IPS-15b (cell line): ENCODE data around the gene FYN.

Experiments
- H3K27me3 ChIP-seq: one replicate; pipeline ENCODE4 v1.6.1; 2013; ENCODE audit warnings: low read length; ENCODE audit not compliant: control insufficient read depth, insufficient read depth
- H3K36me3 ChIP-seq: one replicate; pipeline ENCODE4 v1.6.1; 2013; ENCODE audit warnings: low read length; ENCODE audit not compliant: control insufficient read depth, insufficient read depth
- H3K4me1 ChIP-seq: one replicate; pipeline ENCODE4 v1.6.1; 2013; ENCODE audit warnings: mild to moderate bottlenecking, low read length; ENCODE audit not compliant: control insufficient read depth, insufficient read depth
- H3K4me3 ChIP-seq: one replicate; pipeline ENCODE4 v1.5.1; 2013; ENCODE audit warnings: low read depth, low read length
- H3K9ac ChIP-seq: one replicate; pipeline ENCODE4 v1.6.1; 2013; ENCODE audit warnings: low read depth, mild to moderate bottlenecking, low read length
- H3K9me3 ChIP-seq: one replicate; pipeline ENCODE4 v1.6.1; 2013; ENCODE audit warnings: mild to moderate bottlenecking, low read length; ENCODE audit not compliant: control insufficient read depth, insufficient read depth

FYN gene

GRCh38 chr6:111691345-111692225 is 181.7 kb downstream of the FYN start:
- Histone ChIP-seq H3K4me1 (no peaks in the 10 kb centered on the region), H3K9ac (no peak overlapping the region), H3K9me3 (no peaks in the 10 kb centered on the region), H3K4me3 (no peak overlapping the region), H3K36me3 (peaks cover 20% of the 10 kb centered on the region), H3K27me3 (no peaks in the 10 kb centered on the region)

DNA sequence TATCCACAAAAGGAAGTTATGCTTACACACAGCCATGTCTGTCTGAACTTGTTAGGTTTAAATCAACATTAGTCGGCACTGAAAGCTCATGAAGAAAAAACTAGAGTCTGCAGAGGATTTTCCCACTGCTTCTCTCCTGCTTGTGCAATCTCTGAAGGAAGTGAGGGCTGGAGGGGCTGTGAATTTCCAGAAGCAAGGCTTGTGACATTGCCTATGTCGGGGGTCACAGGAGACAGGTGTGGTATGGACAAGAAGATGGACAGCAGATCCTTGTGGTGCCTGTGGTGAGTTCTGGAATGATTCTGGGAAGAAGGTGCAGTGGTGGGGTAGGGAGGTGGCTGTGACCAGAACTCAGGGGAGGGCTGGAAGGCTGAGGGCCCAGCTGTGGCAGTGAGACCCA is 183.3 kb downstream of the FYN start:
- Histone ChIP-seq H3K9me3 (no peaks in the 10 kb centered on the region), H3K27me3 (no peaks in the 10 kb centered on the region), H3K9ac (no peak overlapping the region), H3K4me3 (no peak overlapping the region), H3K36me3 (peaks cover 20% of the 10 kb centered on the region), H3K4me1 (peaks cover 3% of the 10 kb centered on the region)

- no peaks in the 10 kb centered on the region for H3K9me3 ChIP-seq
- peaks cover 3% of the 10 kb centered on the region for H3K4me1 ChIP-seq
- no peak overlapping the region for H3K4me3 ChIP-seq
- peaks cover 20% of the 10 kb centered on the region for H3K36me3 ChIP-seq
- H3K27me3 ChIP-seq = no peaks in the 10 kb centered on the region
- no peak overlapping the region for H3K9ac ChIP-seq
Observed at GRCh38 chr6:111689419-111689818, 183.8 kb downstream of the FYN start.

DNA sequence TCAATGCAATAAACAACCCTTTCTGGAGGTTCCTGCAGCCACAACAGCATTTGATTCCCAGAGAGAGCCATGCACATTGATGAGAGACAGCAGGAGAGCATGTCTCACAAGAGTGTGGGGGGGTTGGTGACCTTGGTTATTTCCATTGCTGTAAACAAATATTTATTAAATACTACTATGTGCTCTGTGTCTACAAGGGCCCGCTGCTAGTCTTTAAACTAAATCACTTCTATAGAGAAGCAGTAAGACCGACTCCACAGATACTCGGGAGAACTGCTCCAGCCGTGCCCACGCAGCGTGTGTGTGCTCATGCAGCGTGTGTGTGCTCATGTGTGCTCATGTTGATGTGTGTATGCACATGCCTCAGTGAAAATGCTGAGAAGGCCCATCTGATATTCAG is 184.9 kb downstream of the FYN start:
- Histone ChIP-seq H3K9me3 (no peaks in the 10 kb centered on the region), H3K4me3 (no peak overlapping the region), H3K9ac (no peak overlapping the region), H3K36me3 (peaks cover 10% of the 10 kb centered on the region), H3K4me1 (peaks cover 3% of the 10 kb centered on the region), H3K27me3 (no peaks in the 10 kb centered on the region)

GRCh38 chr6:111687652-111688051 is 185.6 kb downstream of the FYN start:
- Histone ChIP-seq H3K27me3 (no peaks in the 10 kb centered on the region), H3K36me3 (peaks cover 9% of the 10 kb centered on the region), H3K9me3 (no peaks in the 10 kb centered on the region), H3K4me3 (no peak overlapping the region), H3K9ac (no peak overlapping the region), H3K4me1 (peaks cover 3% of the 10 kb centered on the region)

- Histone ChIP-seq H3K36me3 (peaks cover 2% of the 10 kb centered on the region), H3K27me3 (no peaks in the 10 kb centered on the region), H3K4me3 (no peak overlapping the region), H3K9me3 (no peaks in the 10 kb centered on the region), H3K4me1 (peaks cover 3% of the 10 kb centered on the region), H3K9ac (no peak overlapping the region)
Observed at GRCh38 chr6:111686932-111687266, 186.4 kb downstream of the FYN start.

DNA sequence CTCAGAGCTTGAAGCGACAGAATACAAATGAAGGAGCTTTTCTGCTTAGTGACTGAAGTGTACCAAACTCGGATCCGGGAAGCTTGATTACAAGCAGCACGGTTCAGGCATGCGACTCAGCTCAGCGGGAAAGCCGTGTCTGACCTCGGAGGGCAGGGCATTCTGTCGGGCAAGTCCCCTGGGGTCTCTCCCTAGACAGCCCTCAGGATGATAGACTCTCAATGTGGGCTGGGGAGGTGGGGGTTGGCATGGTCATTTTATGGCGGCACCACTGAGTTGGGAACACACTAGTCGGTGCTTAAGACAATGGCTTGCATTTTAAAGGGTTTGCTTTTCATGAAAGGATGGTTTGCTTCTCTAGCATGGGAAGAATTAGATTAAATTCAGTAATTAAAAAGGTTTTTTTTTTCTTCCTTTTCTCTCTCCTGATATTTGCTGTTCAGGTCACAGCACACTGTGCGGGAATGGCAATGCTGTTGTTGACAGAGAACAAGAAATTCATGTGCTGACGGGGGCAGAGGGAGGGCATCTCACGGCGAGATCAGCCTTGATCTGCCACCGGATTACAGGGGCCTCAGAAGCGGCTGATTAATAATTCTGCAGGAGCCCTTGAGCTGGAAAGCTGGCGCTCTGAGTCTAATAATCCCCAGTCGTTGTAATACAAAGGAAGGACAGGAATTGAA is 186.9 kb downstream of the FYN start:
- H3K9ac ChIP-seq = no peak overlapping the region
- H3K4me1 ChIP-seq = peaks cover 3% of the 10 kb centered on the region
- H3K36me3 ChIP-seq = peaks cover 5% of the 10 kb centered on the region
- no peaks in the 10 kb centered on the region for H3K9me3 ChIP-seq
- H3K27me3 ChIP-seq = no peaks in the 10 kb centered on the region
- no peak overlapping the region for H3K4me3 ChIP-seq

DNA sequence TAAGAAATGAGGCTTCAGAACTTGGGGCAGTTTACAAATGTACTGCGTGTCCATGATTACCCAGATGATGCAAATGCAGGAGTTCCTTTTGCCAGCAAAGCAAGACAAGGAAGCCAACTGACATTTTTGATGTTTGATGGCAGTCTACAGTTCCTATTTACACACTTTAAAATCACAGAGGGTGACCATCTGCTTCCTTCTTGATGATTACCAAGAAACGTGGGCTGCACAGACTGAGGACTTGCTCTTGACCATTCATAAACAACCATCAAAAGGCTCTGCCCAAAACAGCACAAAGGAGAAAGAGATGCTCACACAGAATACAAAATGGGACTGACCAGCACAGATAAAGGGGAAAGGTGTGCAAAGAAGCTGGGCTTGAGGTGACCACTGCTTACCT is 187.7 kb downstream of the FYN start:
- H3K4me1 ChIP-seq = peaks cover 3% of the 10 kb centered on the region
- no peak overlapping the region for H3K9ac ChIP-seq
- H3K4me3 ChIP-seq = no peak overlapping the region
- peaks cover 6% of the 10 kb centered on the region for H3K36me3 ChIP-seq
- H3K9me3 ChIP-seq = no peaks in the 10 kb centered on the region
- H3K27me3 ChIP-seq = no peaks in the 10 kb centered on the region

- Histone ChIP-seq H3K36me3 (peaks cover 6% of the 10 kb centered on the region), H3K9ac (no peak overlapping the region), H3K9me3 (no peaks in the 10 kb centered on the region), H3K4me1 (peaks cover 3% of the 10 kb centered on the region), H3K27me3 (no peaks in the 10 kb centered on the region), H3K4me3 (no peak overlapping the region)
Observed at GRCh38 chr6:111685058-111685457, 188.2 kb downstream of the FYN start.

GRCh38 chr6:111683749-111684267 is 189.4 kb downstream of the FYN start:
- Histone ChIP-seq H3K9ac (no peak overlapping the region), H3K4me3 (no peak overlapping the region), H3K9me3 (no peaks in the 10 kb centered on the region), H3K27me3 (no peaks in the 10 kb centered on the region), H3K4me1 (peaks cover 3% of the 10 kb centered on the region), H3K36me3 (peaks cover 6% of the 10 kb centered on the region)

DNA sequence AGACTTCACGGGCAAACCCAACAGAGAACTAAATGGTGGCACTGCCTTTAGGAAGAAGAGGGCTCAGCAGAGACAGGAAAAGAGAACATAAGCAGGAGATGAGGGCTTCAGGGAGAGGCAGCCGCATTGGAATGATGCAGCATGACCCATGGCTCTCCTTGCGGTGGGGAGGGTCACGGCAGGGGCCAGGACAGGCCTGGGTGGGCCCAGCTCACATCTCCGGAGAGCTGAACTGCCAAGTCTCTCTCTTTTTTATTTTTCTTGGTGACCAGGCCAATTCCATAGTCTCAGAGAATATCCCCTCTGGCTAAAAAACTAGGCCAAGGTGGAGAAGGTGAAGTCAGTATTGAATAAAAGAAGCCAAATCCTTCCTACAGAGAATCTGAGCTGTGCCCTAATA is 190.1 kb downstream of the FYN start:
- H3K27me3 ChIP-seq = no peaks in the 10 kb centered on the region
- H3K4me3 ChIP-seq = no peak overlapping the region
- H3K4me1 ChIP-seq = peaks cover 3% of the 10 kb centered on the region
- H3K9ac ChIP-seq = no peak overlapping the region
- H3K9me3 ChIP-seq = no peaks in the 10 kb centered on the region
- peaks cover 4% of the 10 kb centered on the region for H3K36me3 ChIP-seq

DNA sequence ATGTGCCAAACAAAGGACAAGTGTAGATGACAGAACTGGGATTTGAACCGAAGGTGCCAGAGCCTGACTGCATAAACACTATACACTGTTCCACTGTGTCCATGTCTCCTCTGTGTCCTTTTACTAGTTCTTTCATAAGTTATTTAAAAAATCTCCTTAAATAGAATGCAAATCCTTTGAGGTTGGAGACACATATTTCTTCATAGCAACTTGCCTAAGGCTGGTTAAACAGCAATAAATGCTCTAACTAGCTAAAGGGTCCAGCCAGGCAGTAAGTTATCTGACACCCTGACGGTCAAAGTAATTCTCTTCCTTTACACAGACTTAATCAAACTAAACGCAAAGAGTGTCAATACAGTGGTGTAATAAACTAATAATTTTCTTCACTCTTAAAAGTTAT is 191.4 kb downstream of the FYN start:
- Histone ChIP-seq H3K36me3 (peaks cover 4% of the 10 kb centered on the region), H3K9me3 (no peaks in the 10 kb centered on the region), H3K27me3 (no peaks in the 10 kb centered on the region), H3K4me3 (no peak overlapping the region), H3K9ac (no peak overlapping the region), H3K4me1 (peaks cover 9% of the 10 kb centered on the region)
